HepG2 (cell line): ENCODE measurements around the gene GPR183.

ENCODE experiments used
- CTCF ChIP-seq: sonication (generic); formaldehyde crosslinking; IDR thresholded peaks from 2 replicates; pipeline ENCODE4 v1.5.0; 2020; ENCODE audit warnings: mild to moderate bottlenecking, missing genetic modification reagents, moderate library complexity
- FOXP1 ChIP-seq, 2 experiments: fragments of 450-650 bp in 1 of 2; IDR thresholded peaks; 2 replicates each; pipeline ENCODE4 v1.6.1; 2017 to 2018; ENCODE audit warnings: antibody characterized with exemption in 1 of 2
- ZBTB7A ChIP-seq: sonication (generic); formaldehyde crosslinking; IDR thresholded peaks from 2 replicates; pipeline ENCODE4 v1.8.0; 2022; ENCODE audit warnings: mild to moderate bottlenecking, missing genetic modification reagents
- ZNF101 ChIP-seq: sonication (generic); formaldehyde crosslinking; IDR thresholded peaks from 2 replicates; pipeline ENCODE4 v1.4.0; 2020; ENCODE audit warnings: mild to moderate bottlenecking, low read depth, missing genetic modification reagents, borderline replicate concordance
- TF ChIP-seq, protein P1 (sequence below): IDR thresholded peaks from 2 replicates; pipeline ENCODE4 v1.6.1; 2016

- no peak for TF ChIP-seq CTCF (CRISPR knock-in tag)
- no peak for TF ChIP-seq FOXP1 (IDR thresholded peaks at IDR 0.05)
- TF ChIP-seq FOXP1 (CRISPR knock-in tag; IDR thresholded peaks at IDR 0.05) = no peak
- TF ChIP-seq, protein P1, sequence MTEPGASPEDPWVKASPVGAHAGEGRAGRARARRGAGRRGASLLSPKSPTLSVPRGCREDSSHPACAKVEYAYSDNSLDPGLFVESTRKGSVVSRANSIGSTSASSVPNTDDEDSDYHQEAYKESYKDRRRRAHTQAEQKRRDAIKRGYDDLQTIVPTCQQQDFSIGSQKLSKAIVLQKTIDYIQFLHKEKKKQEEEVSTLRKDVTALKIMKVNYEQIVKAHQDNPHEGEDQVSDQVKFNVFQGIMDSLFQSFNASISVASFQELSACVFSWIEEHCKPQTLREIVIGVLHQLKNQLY = no peak
- TF ChIP-seq ZBTB7A (CRISPR knock-in tag) = no peak
- TF ChIP-seq ZNF101 = no peak
Measured at GRCh38 chr13:99350191-99350590, 43.0 kb upstream of the GPR183 start.
